HepG2 (cell line): Measurements from ENCODE around the gene MYO9A. TPM values are rescaled to one million over a fixed set of nuclear protein-coding genes. Genes with fewer than 3 reads are reported as not detected.

ENCODE experiments used
- ATAC-seq: fragments of 200-7000 bp; cut with Tn5 transposase; 3 replicates; pipeline ENCODE4 v1.9.1; 2020; ENCODE audit warnings: mild to moderate bottlenecking, moderate library complexity
- BruUV-seq: library from RNA; stranded (reverse); fragments of 400-500 nt; replicated peaks from 2 replicates; lab custom pipeline; 2021; lab: Mats Ljungman, UMichigan
- CTCF ChIA-PET: fragments of 300-600 bp; formaldehyde crosslinking; extraction: SDS; loops from one replicate; lab custom pipeline; 2021; ENCODE audit warnings: low total read pairs, inconsistent platforms, low intra/inter-chr PET ratio; lab: Yijun Ruan, JAX
- POLR2A ChIA-PET: fragments of 350-600 bp; sonication (Branson Sonifier 250); formaldehyde crosslinking; loops from one replicate; lab custom pipeline; 2020; ENCODE audit warnings: antibody characterized with exemption, inconsistent platforms; lab: Yijun Ruan, JAX
- DNase-seq: peaks from one replicate; pipeline ENCODE4 v3.0.0-alpha.2; 2015; ENCODE audit warnings: low spot score
- FAIRE-seq: peaks from 3 replicates; lab custom pipeline; 2011; peaks lifted over from hg19 to GRCh38; lab: Jason Lieb, UNC
- H2AFZ ChIP-seq: one replicate; pipeline ENCODE4 v1.6.1; 2011; ENCODE audit warnings: low read length, inconsistent platforms
- H3K27ac ChIP-seq: fragments of 300-600 bp; 3 replicates; pipeline ENCODE4 v1.8.0; 2011; ENCODE audit warnings: mixed run types, mild to moderate bottlenecking, mixed read lengths, low read length, inconsistent platforms; ENCODE audit not compliant: insufficient read depth; ENCODE audit errors: extremely low read length
- H3K27me3 ChIP-seq, 2 experiments: fragments of 200-600 bp in 1 of 2; 2 replicates in 1 of 2; 3 replicates in 1 of 2; pipeline versions ENCODE4 v1.6.0 to v1.8.0; 2011; ENCODE audit warnings: low read length in 2 of 2, mild to moderate bottlenecking in 2 of 2, moderate library complexity in 2 of 2, inconsistent platforms in 1 of 2; ENCODE audit not compliant: insufficient read depth in 2 of 2, control insufficient read depth in 1 of 2
- H3K36me3 ChIP-seq, 2 experiments: fragments of 200-600 bp in 1 of 2; replicated peaks in 1 of 2; 2 replicates in 1 of 2; 3 replicates in 1 of 2; pipeline versions ENCODE4 v1.5.1 to v1.8.0; 2011; ENCODE audit warnings: low read length in 2 of 2, inconsistent platforms in 1 of 2; ENCODE audit not compliant: insufficient read depth in 2 of 2, control insufficient read depth in 1 of 2
- H3K4me1 ChIP-seq: 2 replicates; pipeline ENCODE4 v1.5.1; 2012; ENCODE audit warnings: low read length, inconsistent platforms; ENCODE audit not compliant: insufficient read depth
- H3K4me2 ChIP-seq: 2 replicates; pipeline ENCODE4 v1.6.0; 2011; ENCODE audit warnings: low read depth, low read length, inconsistent platforms
- H3K4me3 ChIP-seq, 3 experiments: fragments of 200-600 bp in 1 of 3; sonication (generic), shearing (Covaris generic) in 1 of 3; replicated peaks in 1 of 3; 2 replicates each; pipeline ENCODE4 v1.5.1; 2011 to 2016; ENCODE audit warnings: low read length in 3 of 3, inconsistent platforms in 2 of 3, low read depth in 2 of 3, mild to moderate bottlenecking in 2 of 3, control low read depth in 1 of 3, mixed read lengths in 1 of 3; ENCODE audit not compliant: insufficient read depth in 1 of 3
- H3K79me2 ChIP-seq: one replicate; pipeline ENCODE4 v1.6.1; 2011; ENCODE audit warnings: low read length, inconsistent platforms; ENCODE audit not compliant: insufficient read depth
- H3K9ac ChIP-seq: 2 replicates; pipeline ENCODE4 v1.6.0; 2011; ENCODE audit warnings: mild to moderate bottlenecking, low read depth, low read length, inconsistent platforms; ENCODE audit not compliant: insufficient read depth
- H3K9me3 ChIP-seq: 2 replicates; pipeline ENCODE4 v1.5.1; 2012; ENCODE audit warnings: mild to moderate bottlenecking, low read length
- H4K20me1 ChIP-seq: 2 replicates; pipeline ENCODE4 v1.6.0; 2011; ENCODE audit warnings: inconsistent platforms, mild to moderate bottlenecking, low read length, moderate library complexity; ENCODE audit not compliant: insufficient read depth
- ARID5B ChIP-seq: IDR thresholded peaks from 2 replicates; pipeline ENCODE4 v1.4.0; 2020; ENCODE audit warnings: mild to moderate bottlenecking, missing genetic modification reagents
- ESRRA ChIP-seq: sonication (generic); formaldehyde crosslinking; IDR thresholded peaks from 2 replicates; pipeline ENCODE4 v1.5.1; 2020; ENCODE audit warnings: mild to moderate bottlenecking, low read depth, missing genetic modification reagents
- MYNN ChIP-seq: sonication (generic); formaldehyde crosslinking; IDR thresholded peaks from 2 replicates; pipeline ENCODE4 v1.4.0; 2020; ENCODE audit warnings: mild to moderate bottlenecking, low read depth, missing genetic modification reagents
- NCOA5 ChIP-seq: sonication (generic); formaldehyde crosslinking; IDR thresholded peaks from 2 replicates; pipeline ENCODE4 v1.4.0; 2020; ENCODE audit warnings: missing genetic modification reagents
- NFYB ChIP-seq: sonication (generic); formaldehyde crosslinking; IDR thresholded peaks from 2 replicates; pipeline ENCODE4 v1.4.0; 2020; ENCODE audit warnings: missing genetic modification reagents
- PAWR ChIP-seq: sonication (generic); formaldehyde crosslinking; IDR thresholded peaks from 2 replicates; pipeline ENCODE4 v1.4.0; 2020; ENCODE audit warnings: missing genetic modification reagents, mild to moderate bottlenecking, borderline replicate concordance
- PRPF4 ChIP-seq: fragments of 200-400 bp; formaldehyde crosslinking; IDR thresholded peaks from 2 replicates; pipeline ENCODE4 v1.6.1; 2016; ENCODE audit warnings: low read length, low read depth; ENCODE audit not compliant: poor library complexity, severe bottlenecking
- RORA ChIP-seq: sonication (generic); formaldehyde crosslinking; IDR thresholded peaks from 2 replicates; pipeline ENCODE4 v1.5.0; 2020; ENCODE audit warnings: mild to moderate bottlenecking, missing genetic modification reagents, moderate library complexity
- YEATS2 ChIP-seq: sonication (generic); formaldehyde crosslinking; IDR thresholded peaks from 2 replicates; pipeline ENCODE4 v1.4.0; 2020; ENCODE audit warnings: missing genetic modification reagents, borderline replicate concordance
- ZIK1 ChIP-seq: sonication (generic); formaldehyde crosslinking; IDR thresholded peaks from 2 replicates; pipeline ENCODE4 v1.5.0; 2020; ENCODE audit warnings: mild to moderate bottlenecking, low read depth, missing genetic modification reagents, borderline replicate concordance
- in situ Hi-C: cut with HindIII; loops from 2 replicates; pipeline ENCODE4 v1.10.0; 2017; ENCODE audit warnings: low pct_unique_long_range_greater_than_20kb; ENCODE audit not compliant: extremely low pct_ligation_motif_present
- intact Hi-C: fragments of 100-400 bp; cut with micrococcal nuclease; formaldehyde crosslinking; loops from one replicate; pipeline ENCODE4 v1.10.0; 2022; ENCODE audit not compliant: unreplicated experiment
- polyA plus RNA-seq, 8 experiments: library from polyadenylated mRNA; depleted of rRNA in 3 of 8; stranded (reverse) in 7 of 8; unstranded in 1 of 8; fragments of >200 nt; fragmentation: Illumina TruSeq in 4 of 8; extraction: Trizol in 4 of 8; gene quantifications; 2 replicates each; pipeline versions ENCODE4 v1.2.1 to v1.2.3, GENCODE V29; 2011 to 2016; ENCODE audit warnings: low read depth in 4 of 8, missing spikeins in 1 of 8, mixed read lengths in 1 of 8; ENCODE audit not compliant: insufficient read depth in 1 of 8
- total RNA-seq, 5 experiments: library from RNA; depleted of rRNA; stranded (reverse); fragments of >200 nt; fragmentation: Illumina TruSeq; extraction: Trizol; gene quantifications; 2 replicates each; pipeline ENCODE4 v1.2.3, GENCODE V29; 2016; ENCODE audit warnings: low read depth in 1 of 5

Gene MYO9A
- total and polyA plus RNA-seq, 2 of the 13 experiments (the other 11 are each of a cell fraction or from before 2014, with no cell fraction given): 4.8 to 15.3 TPM

- DNase-seq: no peak
- H3K27me3 ChIP-seq: 0 out of 5 replicates have a peak, but pooled peaks cover 1 to 4% of the 10 kb centered on the region in 2 experiments
- no peak overlapping the region for H3K9ac ChIP-seq
- POLR2A ChIA-PET: no interaction called here
- TF ChIP-seq MYNN: no peak
- no peak for TF ChIP-seq YEATS2 (CRISPR knock-in tag)
- TF ChIP-seq PRPF4: no peak
- no peak for TF ChIP-seq ESRRA (CRISPR knock-in tag)
- TF ChIP-seq ARID5B: no peak
- TF ChIP-seq ZIK1: no peak
- TF ChIP-seq PAWR (CRISPR knock-in tag): no peak
- no peak for TF ChIP-seq RORA (CRISPR knock-in tag)
- TF ChIP-seq NCOA5 (CRISPR knock-in tag): no peak
- TF ChIP-seq NFYB (CRISPR knock-in tag): no peak
- no peaks in the 10 kb centered on the region for H3K79me2 ChIP-seq
- no peak overlapping the region for H3K4me3 ChIP-seq
- no peaks in the 10 kb centered on the region for H4K20me1 ChIP-seq
- H2AFZ ChIP-seq: no peak overlapping the region
- no peak for ATAC-seq
- no peak overlapping the region for H3K27ac ChIP-seq
- H3K4me1 ChIP-seq: no peaks in the 10 kb centered on the region
- H3K36me3 ChIP-seq: no peaks in the 10 kb centered on the region
- BruUV-seq: no TSS peak
- in situ Hi-C loops: no loop called here
- no peak overlapping the region for H3K4me2 ChIP-seq
- CTCF ChIA-PET: no interaction called here
- FAIRE-seq: no peak
- no peaks in the 10 kb centered on the region for H3K9me3 ChIP-seq
- intact Hi-C loops: no loop called here
These were observed 342.1 kb downstream of the MYO9A start for GRCh38 chr15:71775856-71776255.
